GM23338 (cell line): ENCODE results near the gene CRMP1. TPM values are rescaled to one million over a fixed set of nuclear protein-coding genes. Genes with fewer than 3 reads are reported as not detected.
A peak's percentile ranks its signal among the peaks of the same experiment; 100 is the strongest.

Experiments
- ATAC-seq: fragments of 200-7000 bp; cut with Tn5 transposase; 3 replicates; pipeline ENCODE4 v1.9.1; 2020
- DNase-seq: peaks from one replicate; pipeline ENCODE4 v3.0.0-alpha.2; 2015; ENCODE audit warnings: low spot score
- H2AFZ ChIP-seq: fragments of 200-600 bp; sonication (generic); 2 replicates; pipeline ENCODE4 v1.8.0; 2016; ENCODE audit warnings: antibody characterized with exemption, mild to moderate bottlenecking, moderate library complexity
- H3F3A ChIP-seq: fragments of 200-600 bp; sonication (generic); replicated peaks from 2 replicates; pipeline ENCODE4 v1.8.0; 2017; ENCODE audit warnings: antibody characterized with exemption, mixed run types, low read depth
- H3K27ac ChIP-seq: fragments of 200-600 bp; sonication (generic); 2 replicates; pipeline ENCODE4 v1.6.1; 2016; ENCODE audit warnings: low read depth
- H3K27me3 ChIP-seq: fragments of 200-600 bp; sonication (generic); 2 replicates; pipeline ENCODE4 v1.8.0; 2016; ENCODE audit warnings: mild to moderate bottlenecking, mixed run types, moderate library complexity; ENCODE audit not compliant: insufficient read depth
- H3K36me3 ChIP-seq: fragments of 200-600 bp; sonication (generic); 2 replicates; pipeline ENCODE4 v1.8.0; 2016; ENCODE audit warnings: mild to moderate bottlenecking; ENCODE audit not compliant: insufficient read depth
- H3K4me1 ChIP-seq: fragments of 200-600 bp; sonication (generic); 2 replicates; pipeline ENCODE4 v1.8.0; 2016; ENCODE audit warnings: mild to moderate bottlenecking, moderate library complexity; ENCODE audit not compliant: insufficient read depth
- H3K4me2 ChIP-seq: fragments of 200-600 bp; sonication (generic); 2 replicates; pipeline ENCODE4 v1.7.1; 2017; ENCODE audit warnings: mixed run types
- H3K4me3 ChIP-seq: fragments of 200-600 bp; sonication (generic); 2 replicates; pipeline ENCODE4 v1.6.1; 2016; ENCODE audit warnings: mixed run types
- H3K79me2 ChIP-seq: fragments of 200-600 bp; sonication (generic); replicated peaks from 2 replicates; pipeline ENCODE4 v1.8.0; 2017; ENCODE audit warnings: mild to moderate bottlenecking; ENCODE audit not compliant: insufficient read depth
- H3K9me2 ChIP-seq: fragments of 200-600 bp; sonication (generic); 2 replicates; pipeline ENCODE4 v1.8.0; 2017; ENCODE audit not compliant: insufficient read depth
- H4K20me1 ChIP-seq: fragments of 200-600 bp; sonication (generic); replicated peaks from 2 replicates; pipeline ENCODE4 v1.8.0; 2017; ENCODE audit warnings: mild to moderate bottlenecking; ENCODE audit not compliant: insufficient read depth
- H3K27ac Mint-ChIP-seq: 2 replicates; pipeline ENCODE4 v1.8.0; 2020; ENCODE audit warnings: inconsistent platforms, mild to moderate bottlenecking, moderate library complexity, mixed read lengths
- H3K27me3 Mint-ChIP-seq: 3 replicates; pipeline ENCODE4 v1.8.0; 2022; ENCODE audit warnings: low read depth, mild to moderate bottlenecking, moderate library complexity, mixed read lengths, inconsistent platforms; ENCODE audit not compliant: insufficient read depth, poor library complexity
- H3K36me3 Mint-ChIP-seq: 3 replicates; pipeline ENCODE4 v1.8.0; 2021; ENCODE audit warnings: low read depth, mild to moderate bottlenecking, inconsistent platforms, moderate library complexity, mixed read lengths
- H3K4me1 Mint-ChIP-seq: 3 replicates; pipeline ENCODE4 v1.8.0; 2020; ENCODE audit warnings: mild to moderate bottlenecking, inconsistent platforms, mixed read lengths
- H3K4me3 Mint-ChIP-seq: 3 replicates; pipeline ENCODE4 v1.8.0; 2021; ENCODE audit warnings: moderate library complexity, mild to moderate bottlenecking, inconsistent platforms, mixed read lengths
- H3K9me3 Mint-ChIP-seq: 3 replicates; pipeline ENCODE4 v1.8.0; 2020; ENCODE audit warnings: moderate library complexity, mild to moderate bottlenecking, inconsistent platforms, mixed read lengths
- CREB1 ChIP-seq: fragments of 250-450 bp; sonication (Bioruptor Pico); IDR thresholded peaks from 2 replicates; pipeline ENCODE4 v1.5.0; 2020; ENCODE audit warnings: low read depth, mild to moderate bottlenecking, moderate library complexity
- CTCF ChIP-seq, 2 experiments: fragments of 200-600 bp in 1 of 2; sonication (generic) in 1 of 2; conservative IDR thresholded peaks; 2 replicates each; pipeline versions ENCODE4 v1.5.1 to v1.6.1; 2016 to 2017; ENCODE audit warnings: antibody characterized with exemption in 2 of 2, low read depth in 2 of 2, mild to moderate bottlenecking in 2 of 2, moderate library complexity in 1 of 2
- EZH2 ChIP-seq: fragments of 200-600 bp; sonication (generic); IDR thresholded peaks from one replicate; pipeline ENCODE4 v1.8.0; 2017; ENCODE audit warnings: antibody characterized with exemption, mild to moderate bottlenecking, low read depth; ENCODE audit not compliant: unreplicated experiment
- EZH2phosphoT487 ChIP-seq: fragments of 200-600 bp; sonication (generic); IDR thresholded peaks from one replicate; pipeline ENCODE4 v1.8.1; 2018; ENCODE audit warnings: antibody characterized with exemption; ENCODE audit not compliant: unreplicated experiment
- NANOG ChIP-seq: IDR thresholded peaks from 2 replicates; pipeline ENCODE4 v1.6.1; 2016; ENCODE audit warnings: antibody characterized with exemption, borderline replicate concordance
- REST ChIP-seq: IDR thresholded peaks from one replicate; pipeline ENCODE4 v1.6.1; 2018; ENCODE audit warnings: antibody characterized with exemption; ENCODE audit not compliant: unreplicated experiment
- ZNF114 ChIP-seq: fragments of 250-450 bp; sonication (Bioruptor Pico); IDR thresholded peaks from 2 replicates; pipeline ENCODE4 v1.5.0; 2020; ENCODE audit warnings: mild to moderate bottlenecking, moderate library complexity
- polyA plus RNA-seq: library from polyadenylated mRNA; unstranded; fragments of >200 nt; fragmentation: Nextera tagmentation; extraction: Ambion mirVana; gene quantifications from 2 replicates; pipeline ENCODE4 v1.2.1, GENCODE V29; 2016
- total RNA-seq: library from RNA; depleted of rRNA; stranded (reverse); fragments of >200 nt; shearing (Covaris generic); gene quantifications from 2 replicates; pipeline ENCODE4 v1.2.3, GENCODE V29; 2014
- TF ChIP-seq, protein P1 (sequence below): IDR thresholded peaks from 2 replicates; pipeline ENCODE4 v1.6.1; 2016; ENCODE audit warnings: antibody characterized with exemption

Gene CRMP1
- total and polyA plus RNA-seq, 2 experiments from 2014 or later = 52.7 to 146 TPM

GRCh38 chr4:5922556-5922955, 29.7 kb upstream of the CRMP1 start (continued):
- TF ChIP-seq REST = no peak
- TF ChIP-seq, protein P1, sequence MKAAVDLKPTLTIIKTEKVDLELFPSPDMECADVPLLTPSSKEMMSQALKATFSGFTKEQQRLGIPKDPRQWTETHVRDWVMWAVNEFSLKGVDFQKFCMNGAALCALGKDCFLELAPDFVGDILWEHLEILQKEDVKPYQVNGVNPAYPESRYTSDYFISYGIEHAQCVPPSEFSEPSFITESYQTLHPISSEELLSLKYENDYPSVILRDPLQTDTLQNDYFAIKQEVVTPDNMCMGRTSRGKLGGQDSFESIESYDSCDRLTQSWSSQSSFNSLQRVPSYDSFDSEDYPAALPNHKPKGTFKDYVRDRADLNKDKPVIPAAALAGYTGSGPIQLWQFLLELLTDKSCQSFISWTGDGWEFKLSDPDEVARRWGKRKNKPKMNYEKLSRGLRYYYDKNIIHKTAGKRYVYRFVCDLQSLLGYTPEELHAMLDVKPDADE = no peak
- TF ChIP-seq CREB1 (CRISPR knock-in tag) = no peak

DNA sequence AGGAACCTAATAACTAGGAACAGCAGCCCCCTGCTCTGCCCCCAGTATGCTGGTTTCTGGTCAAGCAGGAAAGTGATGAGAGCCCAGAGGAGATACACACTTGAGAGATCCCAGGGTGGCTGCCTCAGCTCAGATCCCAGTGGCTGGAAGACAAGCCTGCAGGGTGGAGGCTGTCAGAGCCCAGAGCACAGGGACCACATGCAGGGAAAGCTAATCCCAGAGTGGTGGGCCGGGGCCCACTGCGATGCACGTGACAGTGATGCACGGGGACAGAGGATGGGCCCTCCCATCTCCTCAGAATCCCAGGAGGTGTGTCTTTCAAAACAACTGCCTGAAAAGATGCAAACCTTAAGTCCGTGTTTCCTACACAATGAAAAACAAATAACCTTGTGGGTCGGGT, 29.1 kb upstream of the CRMP1 start:
- Histone ChIP-seq H3K9me2 (no peaks in the 10 kb centered on the region), H3K4me1 (no peaks in the 10 kb centered on the region), H3K79me2 (no peaks in the 10 kb centered on the region), H3K27ac (no peak overlapping the region), H3K27me3 (no peaks in the 10 kb centered on the region), H3K4me3 (no peak overlapping the region), H3F3A (no peaks in the 10 kb centered on the region), H4K20me1 (no peaks in the 10 kb centered on the region), H3K36me3 (no peaks in the 10 kb centered on the region), H3K4me2 (no peak overlapping the region), H2AFZ (no peak overlapping the region)
- Mint-ChIP-seq H3K36me3 (no peaks in the 10 kb centered on the region), H3K27ac (no peak overlapping the region), H3K27me3 (peaks cover 13% of the 10 kb centered on the region), H3K4me3 (no peak overlapping the region), H3K9me3 (no peaks in the 10 kb centered on the region), H3K4me1 (peaks cover 24% of the 10 kb centered on the region)
- no peak for DNase-seq
- peak; percentile 21; the same call in 2 of the 3 replicates for ATAC-seq
- TF ChIP-seq EZH2 (no peak), CREB1 (CRISPR knock-in tag) (no peak), NANOG (no peak)
- TF ChIP-seq, protein P1 = no peak

GRCh38 chr4:5921101-5921980, 28.5 kb upstream of the CRMP1 start:
- TF ChIP-seq CTCF (conservative IDR thresholded peaks at IDR 0.05; ENCODE audit: low read depth in 2 of 2) = no peak
- TF ChIP-seq REST = no peak
- no peak for TF ChIP-seq ZNF114 (CRISPR knock-in tag)
- no peak for TF ChIP-seq EZH2
- no peak for TF ChIP-seq NANOG
- TF ChIP-seq EZH2phosphoT487 = no peak
- no peak for TF ChIP-seq CREB1 (CRISPR knock-in tag)

More at GRCh38 chr4:5921101-5921980, 28.5 kb upstream of the CRMP1 start:
- Histone ChIP-seq H3K27ac (no peak overlapping the region), H3K4me2 (no peak overlapping the region), H3K27me3 (no peaks in the 10 kb centered on the region), H3K79me2 (no peaks in the 10 kb centered on the region), H4K20me1 (no peaks in the 10 kb centered on the region), H3K36me3 (no peaks in the 10 kb centered on the region), H3K9me2 (no peaks in the 10 kb centered on the region), H3F3A (no peaks in the 10 kb centered on the region), H2AFZ (no peak overlapping the region), H3K4me3 (no peak overlapping the region), H3K4me1 (no peaks in the 10 kb centered on the region)
- Mint-ChIP-seq H3K27ac (no peak overlapping the region), H3K4me1 (peaks cover 24% of the 10 kb centered on the region), H3K9me3 (no peaks in the 10 kb centered on the region), H3K36me3 (no peaks in the 10 kb centered on the region), H3K4me3 (no peak overlapping the region), H3K27me3 (peaks cover 13% of the 10 kb centered on the region)
- ATAC-seq (peak; percentile 13; the same call in 2 of the 3 replicates), DNase-seq (no peak)
